ENCODE measurements around the gene LMOD1.
"Not testable (repeated sequence)": the region's sequence is repeated elsewhere in the genome, so short reads cannot be mapped to it uniquely, and the experiment has no call there.

Gene LMOD1

DNA sequence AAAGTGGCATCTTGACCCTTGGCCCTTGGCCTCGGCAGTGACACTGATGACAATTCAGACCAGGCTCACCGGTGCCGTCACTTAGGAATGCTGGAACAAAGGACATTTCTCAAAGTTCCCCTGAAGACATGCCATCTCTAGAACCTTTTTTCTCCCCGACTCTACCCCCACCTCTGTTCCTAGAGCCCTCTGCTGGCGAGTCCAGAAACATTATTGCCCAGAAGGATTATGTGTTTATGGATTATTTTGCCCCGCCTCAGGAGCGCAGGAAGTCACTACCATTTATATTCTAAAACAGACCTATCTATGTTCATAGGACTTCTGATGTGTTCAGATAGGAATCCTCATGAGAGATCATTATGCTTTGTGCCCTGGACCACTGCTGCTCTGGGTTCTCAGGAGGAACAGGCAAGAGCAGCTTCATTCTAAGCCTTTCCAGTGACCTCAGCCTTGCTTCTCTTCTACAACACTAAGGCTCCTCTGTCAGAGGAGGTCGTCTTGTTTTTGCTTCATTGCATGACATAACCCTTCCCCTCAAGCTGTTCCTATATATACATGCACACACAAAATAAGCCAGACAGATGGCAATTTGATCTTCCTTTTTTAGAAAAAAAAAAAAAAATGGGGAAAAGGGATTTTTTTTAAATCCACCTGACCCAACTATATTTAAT is 70.1 kb downstream of the LMOD1 start:
- DNase-seq (ENCODE audit: low spot score) = no peak
- ChIA-PET POLR2A (ENCODE audit: low non-redundant PET) (interaction anchor here (0.6 kb wide), 1 partner anchor 11 kb away, joined by 3 read pairs; no protein-coding TSS in a partner anchor), CTCF (interaction anchor here (0.7 to 2.0 kb wide), 5 partner anchors 12 to 346 kb away, joined by 3 to 6 read pairs (median 3); no protein-coding TSS in a partner anchor)
- TF ChIP-seq, protein P1, sequence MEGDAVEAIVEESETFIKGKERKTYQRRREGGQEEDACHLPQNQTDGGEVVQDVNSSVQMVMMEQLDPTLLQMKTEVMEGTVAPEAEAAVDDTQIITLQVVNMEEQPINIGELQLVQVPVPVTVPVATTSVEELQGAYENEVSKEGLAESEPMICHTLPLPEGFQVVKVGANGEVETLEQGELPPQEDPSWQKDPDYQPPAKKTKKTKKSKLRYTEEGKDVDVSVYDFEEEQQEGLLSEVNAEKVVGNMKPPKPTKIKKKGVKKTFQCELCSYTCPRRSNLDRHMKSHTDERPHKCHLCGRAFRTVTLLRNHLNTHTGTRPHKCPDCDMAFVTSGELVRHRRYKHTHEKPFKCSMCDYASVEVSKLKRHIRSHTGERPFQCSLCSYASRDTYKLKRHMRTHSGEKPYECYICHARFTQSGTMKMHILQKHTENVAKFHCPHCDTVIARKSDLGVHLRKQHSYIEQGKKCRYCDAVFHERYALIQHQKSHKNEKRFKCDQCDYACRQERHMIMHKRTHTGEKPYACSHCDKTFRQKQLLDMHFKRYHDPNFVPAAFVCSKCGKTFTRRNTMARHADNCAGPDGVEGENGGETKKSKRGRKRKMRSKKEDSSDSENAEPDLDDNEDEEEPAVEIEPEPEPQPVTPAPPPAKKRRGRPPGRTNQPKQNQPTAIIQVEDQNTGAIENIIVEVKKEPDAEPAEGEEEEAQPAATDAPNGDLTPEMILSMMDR (conservative IDR thresholded peaks at IDR 0.05; ENCODE audit: low read depth) = no peak
- no peak overlapping the region for H3K27ac ChIP-seq

DNA sequence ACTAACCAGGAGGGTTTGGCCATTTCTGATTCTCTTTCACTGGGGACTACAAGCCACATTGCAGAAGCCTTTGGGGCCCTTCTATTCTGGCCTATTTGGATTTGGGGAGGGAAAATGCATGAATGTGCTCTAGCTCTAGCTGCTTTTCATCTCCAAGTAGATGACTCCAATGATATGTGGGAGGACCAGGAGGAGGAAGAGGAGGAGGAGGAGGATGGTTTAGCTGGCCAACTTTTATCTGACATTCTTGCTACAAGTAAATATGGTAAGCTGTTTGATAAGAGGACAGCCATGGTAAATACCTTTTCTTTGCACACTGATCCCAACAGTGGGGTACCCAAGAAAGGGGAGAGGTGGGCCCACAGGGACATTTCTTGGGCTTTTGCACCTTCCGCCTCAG is 71.7 kb downstream of the LMOD1 start:
- no peak overlapping the region for H3K27ac ChIP-seq
- TF ChIP-seq, protein P1 (conservative IDR thresholded peaks at IDR 0.05; ENCODE audit: low read depth) = no peak
- ChIA-PET CTCF (interaction anchor here (0.5 to 2.0 kb wide), 4 partner anchors 10 to 262 kb away, joined by 3 to 7 read pairs (median 4); no protein-coding TSS in a partner anchor), POLR2A (ENCODE audit: low non-redundant PET) (no interaction called here)
- no peak for DNase-seq (ENCODE audit: low spot score)

DNA sequence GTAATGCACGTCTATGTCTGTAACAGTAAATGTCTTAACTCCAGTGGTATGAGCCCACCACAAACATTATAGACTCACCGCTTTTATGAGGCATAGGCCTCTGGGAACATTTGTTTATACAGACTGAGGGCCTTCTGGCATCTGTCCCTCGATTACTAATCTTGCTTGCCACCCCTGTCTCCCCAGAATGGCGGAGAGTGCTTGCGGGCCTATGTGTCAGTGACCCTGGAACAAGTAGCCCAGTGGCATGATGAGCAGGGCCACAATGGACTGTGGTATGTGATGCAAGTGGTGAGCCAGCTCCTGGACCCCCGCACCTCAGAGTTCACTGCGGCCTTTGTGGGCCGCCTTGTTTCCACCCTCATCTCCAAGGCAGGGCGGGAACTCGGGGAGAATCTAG is 76.0 kb downstream of the LMOD1 start:
- no peak overlapping the region for H3K27ac ChIP-seq
- ChIA-PET CTCF (no interaction called here), POLR2A (ENCODE audit: low non-redundant PET) (no interaction called here)
- TF ChIP-seq, protein P1 (conservative IDR thresholded peaks at IDR 0.05; ENCODE audit: low read depth) = no peak
- DNase-seq (ENCODE audit: low spot score) = no peak

DNA sequence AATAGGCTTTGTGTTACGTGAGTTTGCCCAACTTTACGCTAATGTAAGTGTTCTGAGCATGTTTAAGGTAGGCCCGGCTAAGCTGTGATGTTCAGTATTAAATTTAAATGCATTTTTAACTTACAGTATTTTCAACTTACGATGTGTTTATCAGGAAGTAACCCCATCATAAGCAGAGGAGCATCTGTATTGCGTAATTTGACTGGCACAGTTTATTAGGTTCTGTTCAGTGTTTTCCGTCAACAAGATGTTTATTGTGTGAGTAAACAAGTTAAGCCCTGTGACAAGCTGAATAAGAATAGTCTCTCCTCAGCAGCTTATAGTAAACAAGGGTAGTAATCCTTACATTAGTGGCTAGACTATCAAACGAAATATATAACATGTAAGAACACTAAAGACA is 84.9 kb downstream of the LMOD1 start:
- ChIA-PET CTCF (interaction anchor here (1.0 kb wide), 1 partner anchor 15 kb away, joined by 4 read pairs; no protein-coding TSS in a partner anchor), POLR2A (ENCODE audit: low non-redundant PET) (no interaction called here)
- H3K27ac ChIP-seq = no peak overlapping the region
- TF ChIP-seq, protein P1 (conservative IDR thresholded peaks at IDR 0.05; ENCODE audit: low read depth) = no peak
- DNase-seq (ENCODE audit: low spot score) = no peak

DNA sequence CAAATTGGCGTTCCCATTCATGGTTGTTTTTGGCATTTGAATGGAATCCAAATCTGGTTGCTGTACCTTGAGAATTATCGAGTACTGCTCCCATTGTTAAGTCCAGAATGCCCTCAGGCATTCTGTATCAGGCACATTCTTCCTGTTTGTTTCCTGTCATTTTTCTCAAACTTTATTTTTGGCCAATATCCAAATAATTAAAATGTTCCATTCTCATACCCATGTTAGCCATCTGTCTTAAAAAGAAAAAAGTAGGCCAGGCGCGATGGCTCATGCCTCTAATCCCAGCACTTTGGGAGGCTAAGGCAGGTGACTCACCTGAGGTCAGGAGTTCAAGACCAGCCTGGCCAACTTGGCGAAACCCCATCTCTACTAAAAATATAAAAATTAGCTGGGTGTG is 86.9 kb downstream of the LMOD1 start:
- no peak overlapping the region for H3K27ac ChIP-seq
- POLR2A ChIA-PET (ENCODE audit: low non-redundant PET) = no interaction called here
- TF ChIP-seq, protein P1 (conservative IDR thresholded peaks at IDR 0.05; ENCODE audit: low read depth) = no peak
- no peak for DNase-seq (ENCODE audit: low spot score)
- CTCF ChIA-PET = interaction anchor here (0.6 to 1.5 kb wide), 4 partner anchors 10 to 21 kb away, joined by 3 to 5 read pairs (median 4); no protein-coding TSS in a partner anchor

DNA sequence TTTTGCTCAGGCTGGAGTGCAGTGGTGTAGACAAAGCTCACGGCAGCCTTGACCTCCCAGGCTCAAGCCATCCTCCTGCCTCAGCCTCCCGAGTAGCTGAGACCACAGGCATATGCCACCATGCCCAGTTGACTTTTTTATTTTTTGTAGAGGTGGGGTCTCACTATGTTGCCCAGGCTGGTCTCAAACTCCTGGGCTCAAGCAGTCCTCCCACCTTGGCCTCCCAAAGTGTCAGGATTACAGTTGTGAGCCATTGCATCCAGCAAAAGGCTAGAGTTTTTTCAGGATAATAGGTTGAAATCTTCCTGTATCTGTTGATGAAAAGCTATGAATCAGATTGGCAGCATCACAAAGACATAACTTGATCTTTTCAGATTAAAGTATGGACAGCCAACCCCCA is 89.6 kb downstream of the LMOD1 start:
- H3K27ac ChIP-seq; POLR2A ChIA-PET (ENCODE audit: low non-redundant PET); DNase-seq (ENCODE audit: low spot score): not testable (repeated sequence)
- CTCF ChIA-PET = interaction anchor here (0.7 kb wide), 1 partner anchor 19 kb away, joined by 3 read pairs; no protein-coding TSS in a partner anchor

DNA sequence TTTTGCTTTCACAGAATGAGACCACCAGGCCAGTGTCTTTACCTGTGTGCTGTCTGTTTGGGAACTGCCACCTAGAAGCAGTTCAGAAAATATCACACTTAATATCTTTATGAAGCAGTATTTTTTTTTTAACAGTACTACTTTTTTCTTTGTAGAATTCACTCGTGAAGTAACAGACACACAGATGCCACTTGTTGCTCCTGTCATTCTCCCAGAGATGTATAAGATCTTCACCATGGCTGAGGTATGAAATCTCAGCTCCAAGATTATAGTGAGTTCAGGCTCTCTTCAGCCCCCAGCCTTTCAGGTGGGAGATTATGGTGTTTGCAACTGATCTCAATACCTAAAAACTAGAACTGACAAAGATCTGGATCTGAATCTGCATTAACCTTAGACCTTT is 94.4 kb downstream of the LMOD1 start:
- no peak for DNase-seq (ENCODE audit: low spot score)
- TF ChIP-seq, protein P1 (conservative IDR thresholded peaks at IDR 0.05; ENCODE audit: low read depth) = no peak
- POLR2A ChIA-PET (ENCODE audit: low non-redundant PET) = no interaction called here
- CTCF ChIA-PET = no interaction called here
- H3K27ac ChIP-seq = no peak overlapping the region

Data from RWPE1 (cell line).